Stomach (tissue), 9 donors: ENCODE measurements around the gene LMO3. TPM values are rescaled to one million over a fixed set of nuclear protein-coding genes. Genes with fewer than 3 reads are reported as not detected.

ENCODE experiments used
- DNase-seq, 2 donors: peaks; one replicate each; pipeline versions ENCODE4 v3.0.0 to v3.0.0-alpha.2; 2013 to 2019
- H3K27ac ChIP-seq, 5 donors: fragments of 200-600 bp in 4 of 5; sonication (generic) in 4 of 5; one replicate each; pipeline ENCODE4 v1.5.1; 2013 to 2019; ENCODE audit warnings: mild to moderate bottlenecking in 1 of 5, moderate library complexity in 1 of 5
- H3K27me3 ChIP-seq, 3 donors: fragments of 200-600 bp; sonication (generic); one replicate each; pipeline ENCODE4 v1.5.1; 2017 to 2019; ENCODE audit warnings: mixed run types in 1 of 3
- H3K36me3 ChIP-seq, 4 donors: fragments of 200-600 bp; sonication (generic); 1 replicate in 3 of 4; 2 replicates in 1 of 4; pipeline ENCODE4 v1.5.1; 2016 to 2019
- H3K4me1 ChIP-seq, 4 donors: fragments of 200-600 bp; sonication (generic); one replicate each; pipeline ENCODE4 v1.5.1; 2016 to 2019
- H3K4me3 ChIP-seq, 4 donors: fragments of 200-600 bp; sonication (generic) in 3 of 4; one replicate each; pipeline ENCODE4 v1.5.1; 2016 to 2019; ENCODE audit warnings: mild to moderate bottlenecking in 1 of 4
- H3K9me3 ChIP-seq, 4 donors: fragments of 200-600 bp; sonication (generic); one replicate each; pipeline ENCODE4 v1.5.1; 2016 to 2019
- CTCF ChIP-seq, 7 experiments: fragments of 450-650 bp in 4 of 7; fragments of 200-600 bp in 3 of 7; sonication (generic) in 3 of 7; IDR thresholded peaks; one replicate each; pipeline ENCODE4 v1.5.1; 2016 to 2019; ENCODE audit warnings: antibody characterized with exemption in 7 of 7, control low read depth in 2 of 7, mild to moderate bottlenecking in 1 of 7
- EP300 ChIP-seq: sonication (generic); formaldehyde crosslinking; IDR thresholded peaks from one replicate; pipeline ENCODE4 v1.6.1; 2017; ENCODE audit warnings: antibody characterized with exemption
- POLR2A ChIP-seq, 4 donors: fragments of 450-650 bp; IDR thresholded peaks; one replicate each; pipeline ENCODE4 v1.6.1; 2016; ENCODE audit warnings: antibody characterized with exemption in 4 of 4, control low read depth in 2 of 4, mild to moderate bottlenecking in 1 of 4, moderate library complexity in 1 of 4
- POLR2AphosphoS5 ChIP-seq, 3 donors: sonication (generic); formaldehyde crosslinking; IDR thresholded peaks; one replicate each; pipeline ENCODE4 v1.6.1; 2016; ENCODE audit warnings: antibody characterized with exemption in 3 of 3
- WGBS, 5 donors: extraction: QIAGEN DNeasy Blood & Tissue Kit in 3 of 5; methylation state at CpG; one replicate each; pipeline versions ENCODE4 v1.1.5 to v1.1.7; 2013 to 2018; 5-methylcytosine and 5-hydroxymethylcytosine counted together
- intact Hi-C: fragments of 100-400 bp; cut with DNase I; formaldehyde crosslinking; loops from one replicate; pipeline ENCODE4 v1.15.1; 2023; ENCODE audit warnings: low total_unique reads
- polyA plus RNA-seq, 3 donors: library from polyadenylated mRNA; stranded (reverse); fragments of 200-250 nt; gene quantifications; one replicate each; pipeline ENCODE4 v1.2.3, GENCODE V29; 2013
- total RNA-seq, 5 donors: library from RNA; depleted of rRNA; stranded (reverse); fragments of >200 nt; gene quantifications; one replicate each; pipeline versions ENCODE4 v1.1.0 to v1.2.3, GENCODE V29; 2014 to 2016
- donor health status: healthy with polysubstance abuse.
- donor health status: Bipolar disorder and iron deficiency.
- donor health status: healthy.

LMO3 gene
- total and polyA plus RNA-seq, 8 donors = 0.37 to 58.0 (median 1.5) TPM

- Histone ChIP-seq H3K27ac (no peak overlapping the region), H3K27me3 (no peaks in the 10 kb centered on the region), H3K4me1 (no peaks in the 10 kb centered on the region), H3K9me3 (no peaks in the 10 kb centered on the region), H3K36me3 (no peaks in the 10 kb centered on the region), H3K4me3 (no peak overlapping the region)
- 67 to 85% (median 76%) methylated on average over 1 of the region's 1 CpG for WGBS, 5 donors
- intact Hi-C loops = no loop called here
- DNase-seq = no peak
- TF ChIP-seq EP300 (no peak), POLR2A (IDR thresholded peaks at IDR 0.05) (no peak), POLR2AphosphoS5 (IDR thresholded peaks at IDR 0.05) (no peak), CTCF (IDR thresholded peaks at IDR 0.05) (no peak)
Observed at GRCh38 chr12:16504200-16504599, 101.8 kb downstream of the LMO3 start.

- no peak for TF ChIP-seq CTCF (IDR thresholded peaks at IDR 0.05)
- TF ChIP-seq POLR2A (IDR thresholded peaks at IDR 0.05) = no peak
- TF ChIP-seq POLR2AphosphoS5 (IDR thresholded peaks at IDR 0.05) = no peak
- no peak for TF ChIP-seq EP300
Observed at GRCh38 chr12:16499611-16500010, 106.4 kb downstream of the LMO3 start.

More at GRCh38 chr12:16499611-16500010, 106.4 kb downstream of the LMO3 start:
- no peaks in the 10 kb centered on the region for H3K36me3 ChIP-seq
- intact Hi-C loops = no loop called here
- no peaks in the 10 kb centered on the region for H3K9me3 ChIP-seq
- H3K27me3 ChIP-seq = no peaks in the 10 kb centered on the region
- no peak overlapping the region for H3K4me3 ChIP-seq
- no peaks in the 10 kb centered on the region for H3K4me1 ChIP-seq
- H3K27ac ChIP-seq = no peak overlapping the region
- DNase-seq = no peak
- 40 to 62% (median 48%) methylated on average over 7 of the region's 7 CpGs for WGBS, 5 donors
